SK-N-SH treated with all-trans-retinoic acid at 6 μM for 48 hours (cell line): ENCODE data around the gene TAOK1.

Source experiments
- ATAC-seq: fragments of 200-7000 bp; cut with Tn5 transposase; 3 replicates; pipeline ENCODE4 v1.9.1; 2020; ENCODE audit warnings: mild to moderate bottlenecking, moderate library complexity
- ARNTL ChIP-seq: fragments of 450-650 bp; formaldehyde crosslinking; IDR thresholded peaks from 2 replicates; pipeline ENCODE4 v1.5.0; 2020; ENCODE audit warnings: low read depth, mild to moderate bottlenecking, moderate library complexity, borderline replicate concordance
- BACH2 ChIP-seq: fragments of 250-450 bp; sonication (Bioruptor Pico); IDR thresholded peaks from 2 replicates; pipeline ENCODE4 v1.9.0; 2021; ENCODE audit warnings: mild to moderate bottlenecking, borderline replicate concordance
- CSDC2 ChIP-seq: fragments of 250-450 bp; sonication (Bioruptor Pico); IDR thresholded peaks from 2 replicates; pipeline ENCODE4 v1.5.0; 2020; ENCODE audit warnings: mild to moderate bottlenecking, moderate library complexity
- ESRRG ChIP-seq: fragments of 250-450 bp; sonication (Bioruptor Pico); IDR thresholded peaks from 2 replicates; pipeline ENCODE4 v1.6.1; 2021; ENCODE audit warnings: mild to moderate bottlenecking
- GLIS3 ChIP-seq: fragments of 250-450 bp; sonication (Bioruptor Pico); IDR thresholded peaks from 2 replicates; pipeline ENCODE4 v1.5.0; 2020; ENCODE audit warnings: mild to moderate bottlenecking, moderate library complexity
- ISL1 ChIP-seq: fragments of 250-450 bp; sonication (Bioruptor Pico); IDR thresholded peaks from 2 replicates; pipeline ENCODE4 v2.1.2; 2022; ENCODE audit warnings: mild to moderate bottlenecking, moderate library complexity
- OSR1 ChIP-seq: fragments of 250-450 bp; sonication (Bioruptor Pico); IDR thresholded peaks from 2 replicates; pipeline ENCODE4 v1.8.0; 2022; ENCODE audit warnings: moderate library complexity, mild to moderate bottlenecking, inconsistent platforms
- PPARA ChIP-seq: fragments of 250-450 bp; sonication (Bioruptor Pico); IDR thresholded peaks from 2 replicates; pipeline ENCODE4 v1.5.0; 2020; ENCODE audit warnings: mild to moderate bottlenecking, borderline replicate concordance
- RARB ChIP-seq: fragments of 250-450 bp; sonication (Bioruptor Pico); IDR thresholded peaks from 2 replicates; pipeline ENCODE4 v1.8.0; 2021; ENCODE audit warnings: mild to moderate bottlenecking, moderate library complexity
- SNAI2 ChIP-seq: fragments of 250-450 bp; sonication (Bioruptor Pico); IDR thresholded peaks from 2 replicates; pipeline ENCODE4 v1.5.0; 2020; ENCODE audit warnings: mild to moderate bottlenecking, moderate library complexity
- TCF4 ChIP-seq: fragments of 250-450 bp; sonication (Bioruptor Pico); IDR thresholded peaks from 2 replicates; pipeline ENCODE4 v1.8.0; 2021; ENCODE audit warnings: mild to moderate bottlenecking, moderate library complexity, borderline replicate concordance
- TOX ChIP-seq: fragments of 250-450 bp; sonication (Bioruptor Pico); IDR thresholded peaks from 2 replicates; pipeline ENCODE4 v1.8.0; 2021; ENCODE audit warnings: mild to moderate bottlenecking, moderate library complexity, borderline replicate concordance
- ZC3H10 ChIP-seq: fragments of 250-450 bp; sonication (Bioruptor Pico); IDR thresholded peaks from 2 replicates; pipeline ENCODE4 v1.5.1; 2021; ENCODE audit warnings: mild to moderate bottlenecking, moderate library complexity
- ZFP3 ChIP-seq: fragments of 250-450 bp; sonication (Bioruptor Pico); IDR thresholded peaks from 2 replicates; pipeline ENCODE4 v1.5.0; 2020; ENCODE audit warnings: mild to moderate bottlenecking, moderate library complexity
- ZFP30 ChIP-seq: fragments of 450-650 bp; formaldehyde crosslinking; IDR thresholded peaks from 2 replicates; pipeline ENCODE4 v1.5.0; 2022; ENCODE audit warnings: mild to moderate bottlenecking, moderate library complexity
- ZNF565 ChIP-seq: fragments of 450-650 bp; formaldehyde crosslinking; conservative IDR thresholded peaks from 2 replicates; pipeline ENCODE4 v1.5.0; 2020; ENCODE audit warnings: low read depth, mild to moderate bottlenecking, moderate library complexity
- ZNF70 ChIP-seq: fragments of 450-650 bp; formaldehyde crosslinking; IDR thresholded peaks from 2 replicates; pipeline ENCODE4 v1.5.0; 2020; ENCODE audit warnings: mild to moderate bottlenecking, moderate library complexity
- ZNF8 ChIP-seq: fragments of 450-650 bp; formaldehyde crosslinking; IDR thresholded peaks from 2 replicates; pipeline ENCODE4 v1.5.0; 2020; ENCODE audit warnings: mild to moderate bottlenecking, moderate library complexity
- TF ChIP-seq, protein P1 (sequence below): fragments of 250-450 bp; sonication (Bioruptor Pico); IDR thresholded peaks from 2 replicates; pipeline ENCODE4 v1.5.1; 2020; ENCODE audit warnings: low read depth, mild to moderate bottlenecking, moderate library complexity
- TF ChIP-seq, protein P2 (sequence below): fragments of 250-450 bp; sonication (Bioruptor Pico); IDR thresholded peaks from 2 replicates; pipeline ENCODE4 v1.5.0; 2020; ENCODE audit warnings: mild to moderate bottlenecking, moderate library complexity
- TF ChIP-seq, protein P3 (sequence below): fragments of 250-450 bp; sonication (Bioruptor Pico); IDR thresholded peaks from 2 replicates; pipeline ENCODE4 v1.8.0; 2020; ENCODE audit warnings: mild to moderate bottlenecking, moderate library complexity, borderline replicate concordance
- TF ChIP-seq, protein P4 (sequence below): fragments of 250-450 bp; sonication (Bioruptor Pico); IDR thresholded peaks from 2 replicates; pipeline ENCODE4 v1.5.1; 2021; ENCODE audit warnings: mild to moderate bottlenecking, moderate library complexity
- TF ChIP-seq, protein P5 (sequence below): fragments of 250-450 bp; sonication (Bioruptor Pico); IDR thresholded peaks from 2 replicates; pipeline ENCODE4 v1.8.0; 2021; ENCODE audit warnings: low read depth, mild to moderate bottlenecking, moderate library complexity, borderline replicate concordance

The TAOK1 gene

DNA sequence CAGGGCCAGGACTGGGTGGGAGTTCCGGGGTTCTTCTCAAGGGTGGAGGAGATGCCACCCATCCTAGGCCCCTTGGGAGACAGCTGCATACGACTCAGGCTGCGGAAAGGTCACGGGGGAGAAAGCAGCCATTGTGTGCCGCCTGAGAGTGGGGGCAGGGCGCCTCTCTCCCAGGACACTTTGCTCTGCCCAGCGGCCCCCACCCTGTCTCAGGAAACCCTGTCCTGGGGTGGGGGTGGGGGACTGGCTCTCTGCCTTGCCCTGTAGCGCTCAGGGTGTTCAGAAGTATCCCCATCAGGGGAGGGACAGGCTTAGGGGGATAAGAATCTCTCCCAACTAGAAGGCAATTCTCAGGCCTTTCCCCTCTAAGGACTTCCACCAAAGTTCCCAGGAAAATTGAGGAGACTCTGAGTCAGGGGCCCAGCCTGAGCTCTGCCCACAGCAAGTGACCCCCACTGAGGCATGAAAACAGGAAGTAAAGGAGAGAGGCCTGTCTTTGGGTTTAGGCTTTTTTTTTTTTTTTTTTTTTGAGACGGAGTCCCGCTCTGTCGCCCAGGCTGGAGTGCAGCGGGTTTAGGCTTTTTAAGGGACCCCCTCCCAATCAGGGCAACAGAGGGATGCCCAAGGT lies 194.4 kb downstream of the TAOK1 start:
- TF ChIP-seq TCF4 (CRISPR knock-in tag) = no peak
- TF ChIP-seq, protein P1, sequence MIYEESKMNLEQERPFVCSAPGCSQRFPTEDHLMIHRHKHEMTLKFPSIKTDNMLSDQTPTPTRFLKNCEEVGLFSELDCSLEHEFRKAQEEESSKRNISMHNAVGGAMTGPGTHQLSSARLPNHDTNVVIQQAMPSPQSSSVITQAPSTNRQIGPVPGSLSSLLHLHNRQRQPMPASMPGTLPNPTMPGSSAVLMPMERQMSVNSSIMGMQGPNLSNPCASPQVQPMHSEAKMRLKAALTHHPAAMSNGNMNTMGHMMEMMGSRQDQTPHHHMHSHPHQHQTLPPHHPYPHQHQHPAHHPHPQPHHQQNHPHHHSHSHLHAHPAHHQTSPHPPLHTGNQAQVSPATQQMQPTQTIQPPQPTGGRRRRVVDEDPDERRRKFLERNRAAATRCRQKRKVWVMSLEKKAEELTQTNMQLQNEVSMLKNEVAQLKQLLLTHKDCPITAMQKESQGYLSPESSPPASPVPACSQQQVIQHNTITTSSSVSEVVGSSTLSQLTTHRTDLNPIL (CRISPR knock-in tag) = no peak
- no peak for TF ChIP-seq GLIS3 (CRISPR knock-in tag)
- no peak for TF ChIP-seq PPARA (CRISPR knock-in tag)
- TF ChIP-seq BACH2 = no peak
- no peak for TF ChIP-seq SNAI2
- TF ChIP-seq TOX (CRISPR knock-in tag) = no peak
- TF ChIP-seq OSR1 = no peak
- TF ChIP-seq CSDC2 (CRISPR knock-in tag) = no peak
- TF ChIP-seq, protein P2, sequence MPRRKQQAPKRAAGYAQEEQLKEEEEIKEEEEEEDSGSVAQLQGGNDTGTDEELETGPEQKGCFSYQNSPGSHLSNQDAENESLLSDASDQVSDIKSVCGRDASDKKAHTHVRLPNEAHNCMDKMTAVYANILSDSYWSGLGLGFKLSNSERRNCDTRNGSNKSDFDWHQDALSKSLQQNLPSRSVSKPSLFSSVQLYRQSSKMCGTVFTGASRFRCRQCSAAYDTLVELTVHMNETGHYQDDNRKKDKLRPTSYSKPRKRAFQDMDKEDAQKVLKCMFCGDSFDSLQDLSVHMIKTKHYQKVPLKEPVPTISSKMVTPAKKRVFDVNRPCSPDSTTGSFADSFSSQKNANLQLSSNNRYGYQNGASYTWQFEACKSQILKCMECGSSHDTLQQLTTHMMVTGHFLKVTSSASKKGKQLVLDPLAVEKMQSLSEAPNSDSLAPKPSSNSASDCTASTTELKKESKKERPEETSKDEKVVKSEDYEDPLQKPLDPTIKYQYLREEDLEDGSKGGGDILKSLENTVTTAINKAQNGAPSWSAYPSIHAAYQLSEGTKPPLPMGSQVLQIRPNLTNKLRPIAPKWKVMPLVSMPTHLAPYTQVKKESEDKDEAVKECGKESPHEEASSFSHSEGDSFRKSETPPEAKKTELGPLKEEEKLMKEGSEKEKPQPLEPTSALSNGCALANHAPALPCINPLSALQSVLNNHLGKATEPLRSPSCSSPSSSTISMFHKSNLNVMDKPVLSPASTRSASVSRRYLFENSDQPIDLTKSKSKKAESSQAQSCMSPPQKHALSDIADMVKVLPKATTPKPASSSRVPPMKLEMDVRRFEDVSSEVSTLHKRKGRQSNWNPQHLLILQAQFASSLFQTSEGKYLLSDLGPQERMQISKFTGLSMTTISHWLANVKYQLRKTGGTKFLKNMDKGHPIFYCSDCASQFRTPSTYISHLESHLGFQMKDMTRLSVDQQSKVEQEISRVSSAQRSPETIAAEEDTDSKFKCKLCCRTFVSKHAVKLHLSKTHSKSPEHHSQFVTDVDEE (CRISPR knock-in tag) = no peak
- TF ChIP-seq, protein P3, sequence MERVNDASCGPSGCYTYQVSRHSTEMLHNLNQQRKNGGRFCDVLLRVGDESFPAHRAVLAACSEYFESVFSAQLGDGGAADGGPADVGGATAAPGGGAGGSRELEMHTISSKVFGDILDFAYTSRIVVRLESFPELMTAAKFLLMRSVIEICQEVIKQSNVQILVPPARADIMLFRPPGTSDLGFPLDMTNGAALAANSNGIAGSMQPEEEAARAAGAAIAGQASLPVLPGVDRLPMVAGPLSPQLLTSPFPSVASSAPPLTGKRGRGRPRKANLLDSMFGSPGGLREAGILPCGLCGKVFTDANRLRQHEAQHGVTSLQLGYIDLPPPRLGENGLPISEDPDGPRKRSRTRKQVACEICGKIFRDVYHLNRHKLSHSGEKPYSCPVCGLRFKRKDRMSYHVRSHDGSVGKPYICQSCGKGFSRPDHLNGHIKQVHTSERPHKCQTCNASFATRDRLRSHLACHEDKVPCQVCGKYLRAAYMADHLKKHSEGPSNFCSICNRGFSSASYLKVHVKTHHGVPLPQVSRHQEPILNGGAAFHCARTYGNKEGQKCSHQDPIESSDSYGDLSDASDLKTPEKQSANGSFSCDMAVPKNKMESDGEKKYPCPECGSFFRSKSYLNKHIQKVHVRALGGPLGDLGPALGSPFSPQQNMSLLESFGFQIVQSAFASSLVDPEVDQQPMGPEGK (CRISPR knock-in tag) = no peak
- TF ChIP-seq, protein P4, sequence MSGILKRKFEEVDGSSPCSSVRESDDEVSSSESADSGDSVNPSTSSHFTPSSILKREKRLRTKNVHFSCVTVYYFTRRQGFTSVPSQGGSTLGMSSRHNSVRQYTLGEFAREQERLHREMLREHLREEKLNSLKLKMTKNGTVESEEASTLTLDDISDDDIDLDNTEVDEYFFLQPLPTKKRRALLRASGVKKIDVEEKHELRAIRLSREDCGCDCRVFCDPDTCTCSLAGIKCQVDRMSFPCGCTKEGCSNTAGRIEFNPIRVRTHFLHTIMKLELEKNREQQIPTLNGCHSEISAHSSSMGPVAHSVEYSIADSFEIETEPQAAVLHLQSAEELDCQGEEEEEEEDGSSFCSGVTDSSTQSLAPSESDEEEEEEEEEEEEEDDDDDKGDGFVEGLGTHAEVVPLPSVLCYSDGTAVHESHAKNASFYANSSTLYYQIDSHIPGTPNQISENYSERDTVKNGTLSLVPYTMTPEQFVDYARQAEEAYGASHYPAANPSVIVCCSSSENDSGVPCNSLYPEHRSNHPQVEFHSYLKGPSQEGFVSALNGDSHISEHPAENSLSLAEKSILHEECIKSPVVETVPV (CRISPR knock-in tag) = no peak
- TF ChIP-seq RARB (CRISPR knock-in tag) = no peak
- TF ChIP-seq ARNTL = no peak
- no peak for TF ChIP-seq ZNF70 (CRISPR knock-in tag)
- no peak for TF ChIP-seq ISL1 (CRISPR knock-in tag)
- TF ChIP-seq ZNF8 (CRISPR knock-in tag) = no peak
- TF ChIP-seq ZC3H10 (CRISPR knock-in tag) = no peak
- TF ChIP-seq, protein P5, sequence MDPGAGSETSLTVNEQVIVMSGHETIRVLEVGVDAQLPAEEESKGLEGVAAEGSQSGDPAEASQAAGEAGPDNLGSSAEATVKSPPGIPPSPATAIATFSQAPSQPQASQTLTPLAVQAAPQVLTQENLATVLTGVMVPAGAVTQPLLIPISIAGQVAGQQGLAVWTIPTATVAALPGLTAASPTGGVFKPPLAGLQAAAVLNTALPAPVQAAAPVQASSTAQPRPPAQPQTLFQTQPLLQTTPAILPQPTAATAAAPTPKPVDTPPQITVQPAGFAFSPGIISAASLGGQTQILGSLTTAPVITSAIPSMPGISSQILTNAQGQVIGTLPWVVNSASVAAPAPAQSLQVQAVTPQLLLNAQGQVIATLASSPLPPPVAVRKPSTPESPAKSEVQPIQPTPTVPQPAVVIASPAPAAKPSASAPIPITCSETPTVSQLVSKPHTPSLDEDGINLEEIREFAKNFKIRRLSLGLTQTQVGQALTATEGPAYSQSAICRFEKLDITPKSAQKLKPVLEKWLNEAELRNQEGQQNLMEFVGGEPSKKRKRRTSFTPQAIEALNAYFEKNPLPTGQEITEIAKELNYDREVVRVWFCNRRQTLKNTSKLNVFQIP (CRISPR knock-in tag) = no peak
- TF ChIP-seq ZFP30 (CRISPR knock-in tag) = no peak
- no peak for ATAC-seq

DNA sequence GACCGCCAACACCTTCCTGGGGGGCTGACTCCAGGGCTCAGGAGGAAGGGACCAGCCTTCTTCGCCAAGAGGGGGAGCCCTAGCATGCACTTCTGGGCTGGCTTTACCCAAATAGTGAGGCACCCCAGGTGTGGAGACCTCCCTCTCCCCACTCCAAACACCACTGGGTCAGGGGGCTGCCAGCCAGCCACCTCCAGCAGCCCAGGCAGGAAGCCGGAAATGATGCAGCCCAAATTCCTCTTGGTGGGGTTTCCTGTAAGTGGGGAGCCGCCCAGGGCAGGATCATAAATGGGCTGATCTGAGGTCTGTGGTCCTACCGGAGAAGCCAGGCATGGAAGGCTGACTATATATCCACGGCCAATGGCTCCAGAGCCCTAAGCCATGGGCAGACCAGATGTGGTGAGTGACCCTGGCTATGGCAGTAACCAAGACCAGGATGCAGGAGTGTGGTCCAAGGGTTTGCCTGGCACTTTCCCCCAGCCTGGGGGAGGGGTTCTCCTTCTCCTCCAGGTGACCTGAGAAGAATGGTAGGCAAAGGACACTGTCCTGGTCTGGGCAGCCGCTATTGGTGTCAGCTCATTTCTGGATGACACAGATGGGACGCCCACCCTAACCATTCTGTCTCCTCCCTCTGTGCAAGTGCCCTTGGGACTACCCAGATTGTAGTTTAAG lies 195.1 kb downstream of the TAOK1 start:
- TF ChIP-seq, protein P1 (CRISPR knock-in tag) = no peak
- TF ChIP-seq ZC3H10 (CRISPR knock-in tag) = no peak
- TF ChIP-seq, protein P3 (CRISPR knock-in tag) = no peak
- no peak for TF ChIP-seq RARB (CRISPR knock-in tag)
- TF ChIP-seq SNAI2 = no peak
- TF ChIP-seq ZFP30 (CRISPR knock-in tag) = no peak
- no peak for TF ChIP-seq ZFP3 (CRISPR knock-in tag)
- no peak for TF ChIP-seq ZNF565
- no peak for TF ChIP-seq CSDC2 (CRISPR knock-in tag)
- TF ChIP-seq GLIS3 (CRISPR knock-in tag) = no peak
- TF ChIP-seq ESRRG = no peak
- TF ChIP-seq BACH2 = no peak
- no peak for TF ChIP-seq ISL1 (CRISPR knock-in tag)
- TF ChIP-seq TOX (CRISPR knock-in tag) = no peak
- no peak for TF ChIP-seq PPARA (CRISPR knock-in tag)
- TF ChIP-seq, protein P4 (CRISPR knock-in tag) = no peak
- TF ChIP-seq OSR1 = no peak
- TF ChIP-seq ARNTL = no peak
- no peak for ATAC-seq
